Measurements from ENCODE around the gene MAVS.
"Not testable (repeated sequence)": the region's sequence is repeated elsewhere in the genome, so short reads cannot be mapped to it uniquely, and the experiment has no call there.

MAVS gene

DNA sequence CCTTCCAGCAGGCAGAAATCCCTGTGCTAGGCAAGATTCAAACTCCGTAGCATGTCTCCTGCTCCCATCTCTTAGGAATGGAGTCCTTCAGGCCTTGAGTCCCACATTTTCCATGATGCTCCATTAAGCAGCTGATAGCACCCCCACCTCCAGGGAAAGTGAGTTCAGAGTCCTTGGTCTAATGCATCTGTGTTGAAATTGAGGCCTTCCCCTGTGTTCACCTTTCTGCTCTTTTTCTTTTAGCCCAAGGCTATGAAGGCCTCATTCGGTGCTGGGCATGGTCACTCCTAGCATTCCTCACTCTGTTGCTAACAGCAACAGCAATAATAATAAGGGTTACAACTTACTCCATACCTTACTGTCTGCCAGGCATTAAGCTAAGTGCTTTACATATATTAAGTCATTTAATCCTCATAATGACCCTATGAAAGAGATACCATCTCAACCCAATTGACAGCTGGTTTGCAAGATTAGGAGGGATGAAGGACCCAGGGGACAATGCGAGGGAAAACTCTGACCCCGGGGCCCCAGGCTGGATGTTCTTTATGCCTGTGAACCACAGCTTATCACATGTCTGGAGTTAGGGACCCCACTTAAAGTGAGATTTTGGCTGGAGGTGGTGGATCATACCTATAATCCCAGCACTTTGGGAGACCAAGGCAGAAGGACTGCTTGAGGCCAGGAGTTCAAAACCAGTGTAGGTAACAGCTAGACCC lies 25.1 kb downstream of the MAVS start:
- no peak overlapping the region for H3K4me3 ChIP-seq (ENCODE audit: low read length)
- TF ChIP-seq, protein P1, sequence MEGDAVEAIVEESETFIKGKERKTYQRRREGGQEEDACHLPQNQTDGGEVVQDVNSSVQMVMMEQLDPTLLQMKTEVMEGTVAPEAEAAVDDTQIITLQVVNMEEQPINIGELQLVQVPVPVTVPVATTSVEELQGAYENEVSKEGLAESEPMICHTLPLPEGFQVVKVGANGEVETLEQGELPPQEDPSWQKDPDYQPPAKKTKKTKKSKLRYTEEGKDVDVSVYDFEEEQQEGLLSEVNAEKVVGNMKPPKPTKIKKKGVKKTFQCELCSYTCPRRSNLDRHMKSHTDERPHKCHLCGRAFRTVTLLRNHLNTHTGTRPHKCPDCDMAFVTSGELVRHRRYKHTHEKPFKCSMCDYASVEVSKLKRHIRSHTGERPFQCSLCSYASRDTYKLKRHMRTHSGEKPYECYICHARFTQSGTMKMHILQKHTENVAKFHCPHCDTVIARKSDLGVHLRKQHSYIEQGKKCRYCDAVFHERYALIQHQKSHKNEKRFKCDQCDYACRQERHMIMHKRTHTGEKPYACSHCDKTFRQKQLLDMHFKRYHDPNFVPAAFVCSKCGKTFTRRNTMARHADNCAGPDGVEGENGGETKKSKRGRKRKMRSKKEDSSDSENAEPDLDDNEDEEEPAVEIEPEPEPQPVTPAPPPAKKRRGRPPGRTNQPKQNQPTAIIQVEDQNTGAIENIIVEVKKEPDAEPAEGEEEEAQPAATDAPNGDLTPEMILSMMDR (IDR thresholded peaks at IDR 0.05; ENCODE audit: insufficient read depth, low read depth, low read length, missing control alignments) = no peak
- DNase-seq (ENCODE audit: low read depth) = peak; percentile 29

DNA sequence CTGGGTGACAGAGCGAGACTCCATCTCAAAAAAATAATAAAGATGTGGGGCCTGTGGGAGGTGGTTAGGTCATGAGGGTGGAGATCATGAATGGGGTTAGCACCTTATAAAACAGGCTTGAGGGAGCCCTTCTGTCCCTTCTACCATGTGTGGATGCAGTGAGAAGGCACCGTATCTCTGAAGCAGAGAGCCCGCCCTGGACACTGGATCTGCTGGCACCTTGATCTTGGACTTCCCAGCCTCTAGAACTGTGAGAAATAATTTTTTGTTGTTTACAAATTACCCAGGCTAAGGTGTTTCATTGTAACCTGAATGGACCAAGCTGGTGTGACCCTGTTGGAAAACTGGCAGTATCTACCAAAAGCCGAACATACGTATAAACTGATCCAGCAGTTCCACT lies 26.9 kb downstream of the MAVS start:
- no peak for DNase-seq (ENCODE audit: low read depth)
- TF ChIP-seq, protein P1 (IDR thresholded peaks at IDR 0.05; ENCODE audit: insufficient read depth, low read depth, low read length, missing control alignments) = no peak

DNA sequence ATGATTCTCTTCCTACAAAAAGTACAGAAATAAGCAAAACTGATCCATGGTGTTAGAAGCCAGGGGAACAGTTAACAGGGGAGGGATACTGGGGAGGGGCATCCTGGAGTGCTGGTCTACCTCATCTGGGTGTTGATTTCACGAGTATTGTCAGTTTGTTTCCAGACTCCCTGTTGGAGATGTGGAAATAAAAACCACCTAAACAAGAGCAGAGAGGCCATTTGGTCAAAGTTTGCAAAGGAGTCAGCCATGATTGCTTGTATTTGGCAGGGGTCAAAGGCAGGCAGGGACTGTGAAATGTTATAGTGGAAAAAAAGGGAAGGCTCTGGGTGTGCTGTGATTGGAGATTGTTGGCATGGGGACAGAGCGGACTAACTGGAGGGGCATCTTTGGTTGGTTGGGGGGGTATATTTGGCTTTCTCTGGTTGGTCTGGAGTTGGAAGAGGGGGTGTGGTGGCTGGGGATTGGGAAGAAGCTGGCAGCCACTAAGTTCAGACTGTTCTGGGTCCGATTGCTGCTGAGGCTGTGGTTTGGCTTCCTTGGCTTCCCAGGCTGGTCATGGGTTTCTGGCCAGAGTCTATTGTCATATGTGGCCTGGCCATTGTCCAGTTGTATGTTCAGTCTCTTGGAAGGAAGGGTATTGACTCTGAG lies 27.7 kb downstream of the MAVS start:
- TF ChIP-seq, protein P1 (IDR thresholded peaks at IDR 0.05; ENCODE audit: insufficient read depth, low read depth, low read length, missing control alignments) = no peak
- no peak overlapping the region for H3K4me3 ChIP-seq (ENCODE audit: low read length)
- DNase-seq (ENCODE audit: low read depth) = no peak

More for the DNA sequence above, 26.9 kb downstream of the MAVS start:
- no peak overlapping the region for H3K4me3 ChIP-seq (ENCODE audit: low read length)

DNA sequence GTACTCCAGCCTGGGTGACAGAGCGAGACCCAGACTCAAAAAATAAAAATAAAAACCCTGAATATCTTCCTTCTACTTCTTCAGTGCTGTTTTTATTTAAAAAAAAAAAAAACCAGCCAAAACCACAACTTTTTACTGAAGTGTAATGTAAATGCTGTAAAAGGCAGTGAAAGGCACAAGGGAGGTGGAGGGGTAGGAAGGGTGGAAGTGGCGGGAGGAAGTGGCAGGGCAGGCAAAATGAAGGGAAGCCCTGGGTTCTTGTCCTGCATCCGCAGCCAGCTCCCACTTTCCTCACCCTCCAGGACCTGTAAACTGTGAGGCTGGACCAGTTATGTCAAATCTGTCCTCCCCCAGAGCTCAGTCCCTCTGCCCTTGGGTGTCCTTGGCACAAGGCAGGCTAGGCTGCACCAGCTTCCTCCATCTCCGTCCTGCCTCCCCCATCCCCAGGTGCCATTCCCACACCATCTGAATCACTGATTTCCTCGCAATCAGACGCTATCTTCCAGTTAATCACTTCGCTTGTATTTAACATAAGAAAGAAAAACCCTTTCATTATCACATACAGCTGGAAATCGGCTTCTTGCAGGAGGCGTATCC lies 28.8 kb downstream of the MAVS start:
- H3K4me3 ChIP-seq (ENCODE audit: low read length) = no peak overlapping the region
- TF ChIP-seq, protein P1 (IDR thresholded peaks at IDR 0.05; ENCODE audit: insufficient read depth, low read depth, low read length, missing control alignments) = no peak
- DNase-seq (ENCODE audit: low read depth) = no peak

DNA sequence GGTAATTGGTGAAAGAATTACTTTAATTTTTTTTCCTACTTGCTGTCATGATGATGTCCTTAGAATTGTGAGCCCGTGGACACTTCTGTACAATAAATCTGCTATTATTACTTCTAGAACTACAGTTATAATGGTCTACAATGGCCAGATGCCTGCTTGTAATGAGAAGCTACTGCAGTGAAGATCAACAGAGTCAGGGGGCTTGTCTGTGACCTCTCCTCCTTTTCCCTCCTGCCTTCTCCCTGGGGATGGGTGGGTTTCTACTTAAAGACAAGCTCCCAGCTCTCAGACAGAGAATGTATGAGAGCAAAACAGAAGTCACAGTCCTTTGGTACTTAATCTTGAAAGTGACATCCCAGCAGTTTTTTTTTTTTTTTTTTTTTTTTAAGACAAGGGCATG lies 29.4 kb downstream of the MAVS start:
- TF ChIP-seq, protein P1 (IDR thresholded peaks at IDR 0.05; ENCODE audit: insufficient read depth, low read depth, low read length, missing control alignments) = no peak
- H3K4me3 ChIP-seq (ENCODE audit: low read length) = no peak overlapping the region
- no peak for DNase-seq (ENCODE audit: low read depth)

DNA sequence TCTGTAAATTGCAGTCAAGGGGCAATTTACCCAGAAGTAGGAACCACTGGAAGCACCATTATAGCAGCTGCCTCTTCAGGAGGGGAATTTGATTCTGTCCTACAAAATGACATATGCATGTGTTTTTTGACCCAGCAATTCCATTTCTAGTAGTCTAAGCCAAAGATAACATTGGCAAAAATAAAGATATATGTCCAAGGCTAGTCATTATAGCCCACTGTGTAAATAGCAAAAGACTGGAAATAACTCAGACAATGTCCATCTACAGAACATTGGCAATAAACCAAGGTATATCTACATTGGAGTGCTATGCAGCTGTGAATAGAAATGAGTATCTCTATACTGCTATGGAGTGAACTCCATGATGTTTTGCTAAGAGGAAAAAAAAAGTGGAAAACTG lies 30.0 kb downstream of the MAVS start:
- no peak for DNase-seq (ENCODE audit: low read depth)
- TF ChIP-seq, protein P1 (IDR thresholded peaks at IDR 0.05; ENCODE audit: insufficient read depth, low read depth, low read length, missing control alignments) = no peak
- no peak overlapping the region for H3K4me3 ChIP-seq (ENCODE audit: low read length)

DNA sequence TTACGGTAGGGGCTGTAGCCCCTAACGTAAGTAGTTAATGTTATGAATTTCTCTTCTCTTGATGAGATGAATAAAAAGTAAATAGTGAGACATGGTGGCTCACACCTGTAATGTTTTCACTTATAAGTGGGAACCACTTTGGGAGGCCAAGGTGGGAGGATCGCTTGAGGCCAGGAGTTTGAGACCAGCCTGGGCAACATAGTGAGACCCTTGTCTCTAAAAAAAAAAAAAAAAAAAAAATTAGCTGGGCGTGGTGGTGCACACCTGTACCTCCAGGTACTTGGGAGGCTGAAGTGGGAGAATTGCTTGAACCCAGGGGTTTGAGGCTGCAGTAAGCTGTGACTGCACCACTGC lies 32.3 kb downstream of the MAVS start:
- not testable (repeated sequence) for H3K4me3 ChIP-seq (ENCODE audit: low read length); DNase-seq (ENCODE audit: low read depth)

Data from epithelial cell of esophagus (primary cell).